ENCODE data around the gene TSPEAR.

GRCh38 chr21:44619886-44620285 lies 91.5 kb downstream of the TSPEAR start:
- TF ChIP-seq ZNF136 (CRISPR knock-in tag; IDR thresholded peaks at IDR 0.05; ENCODE audit: low read depth) (no peak), ZNF841 (CRISPR knock-in tag; IDR thresholded peaks at IDR 0.05; ENCODE audit: borderline replicate concordance) (no peak), MYC (CRISPR knock-in tag; IDR thresholded peaks at IDR 0.05; ENCODE audit: borderline replicate concordance) (no peak), ZNF18 (CRISPR knock-in tag; IDR thresholded peaks at IDR 0.05; ENCODE audit: insufficient replicate concordance) (no peak), CBFB (CRISPR knock-in tag; IDR thresholded peaks at IDR 0.05) (no peak), ZKSCAN1 (IDR thresholded peaks at IDR 0.05; ENCODE audit: low read length) (no peak), FOXM1 (CRISPR knock-in tag; IDR thresholded peaks at IDR 0.05) (no peak)
